ENCODE data around the gene C2CD4A.

Gene C2CD4A
- long read RNA-seq: 0 reads

GRCh38 chr15:62066663-62067447 is at the start of gene C2CD4A:
C2CD4A (plus strand) TSS chr15:62066977; CDS start chr15:62067614, 637 bp downstream.
- H3K4me3 ChIP-seq (replicated peaks; ENCODE audit: insufficient read depth, low read length): peak within 1 kb of the TSS; percentile 33
- peak in 1 of 2 experiments; percentile 42 for DNase-seq (ENCODE audit: low read depth in 1 of 2, low spot score in 1 of 2)
- peaks cover 23% of the 10 kb centered on the region for H3K27me3 ChIP-seq (ENCODE audit: insufficient read depth, poor library complexity, severe bottlenecking)
- TF ChIP-seq POLR2AphosphoS5 (IDR thresholded peaks at IDR 0.05; ENCODE audit: low read depth) (no peak), REST (IDR thresholded peaks at IDR 0.05; ENCODE audit: insufficient replicate concordance, low read depth) (peak; percentile 90)
- no peak within 1 kb of the TSS for H3K27ac ChIP-seq (replicated peaks)

- no peak for DNase-seq (ENCODE audit: low read depth in 1 of 2, low spot score in 1 of 2)
- no peaks in the 10 kb centered on the region for H3K27me3 ChIP-seq (ENCODE audit: insufficient read depth, poor library complexity, severe bottlenecking)
Observed at GRCh38 chr15:62020576-62021160, 46.1 kb upstream of the C2CD4A start.

GRCh38 chr15:62021991-62022600 is 44.7 kb upstream of the C2CD4A start:
- DNase-seq (ENCODE audit: low read depth in 1 of 2, low spot score in 1 of 2): peak in 1 of 2 experiments; percentile 5

More at GRCh38 chr15:62020576-62021160, 46.1 kb upstream of the C2CD4A start:
- no peak overlapping the region for H3K4me3 ChIP-seq (replicated peaks; ENCODE audit: insufficient read depth, low read length)
- no peak overlapping the region for H3K27ac ChIP-seq (replicated peaks)
- no peak for TF ChIP-seq GABPA (IDR thresholded peaks at IDR 0.05; ENCODE audit: low read depth)

More at GRCh38 chr15:62021991-62022600, 44.7 kb upstream of the C2CD4A start:
- Histone ChIP-seq H3K4me3 (replicated peaks; ENCODE audit: insufficient read depth, low read length) (no peak overlapping the region), H3K27me3 (ENCODE audit: insufficient read depth, poor library complexity, severe bottlenecking) (no peaks in the 10 kb centered on the region), H3K27ac (replicated peaks) (no peak overlapping the region)
- TF ChIP-seq CTCF (IDR thresholded peaks at IDR 0.05; ENCODE audit: insufficient read depth, low read length): peak; percentile 21
- no peak for TF ChIP-seq REST (IDR thresholded peaks at IDR 0.05; ENCODE audit: insufficient replicate concordance, low read depth)

Measured in HL-60 (cell line).